K562 (cell line): ENCODE measurements around the gene COL24A1. TPM values are rescaled to one million over a fixed set of nuclear protein-coding genes. Genes with fewer than 3 reads are reported as not detected.

Source experiments
- ATAC-seq: fragments of 200-7000 bp; cut with Tn5 transposase; 3 replicates; pipeline ENCODE4 v1.9.1; 2020; ENCODE audit warnings: moderate library complexity
- BruUV-seq: library from RNA; stranded (reverse); fragments of 400-500 nt; replicated peaks from 2 replicates; lab custom pipeline; 2021; lab: Mats Ljungman, UMichigan
- CTCF ChIA-PET: fragments of 300-600 bp; formaldehyde crosslinking; extraction: SDS; loops from one replicate; lab custom pipeline; 2021; ENCODE audit warnings: low intra/inter-chr PET ratio; lab: Yijun Ruan, JAX
- POLR2A ChIA-PET: fragments of 300-600, 350-650 bp; sonication (Branson Sonifier 250); formaldehyde crosslinking; extraction: SDS; loops from one replicate; lab custom pipeline; 2021; ENCODE audit warnings: antibody characterized with exemption, inconsistent platforms; lab: Yijun Ruan, JAX
- DNase-seq, 4 experiments: peaks; one replicate each; pipeline versions ENCODE4 v3.0.0 to v3.0.0-alpha.2; 2011 to 2018; ENCODE audit warnings: low spot score in 3 of 4, mixed read lengths in 3 of 4; ENCODE audit errors: extremely low read depth in 1 of 4
- FAIRE-seq: peaks from 2 replicates; lab custom pipeline; 2011; peaks lifted over from hg19 to GRCh38; lab: Jason Lieb, UNC
- H2AFZ ChIP-seq: 2 replicates; pipeline ENCODE4 v1.6.0; 2011; ENCODE audit warnings: low read depth, low read length, control low read depth, inconsistent platforms
- H3K27ac ChIP-seq: fragments of 200-600 bp; 3 replicates; pipeline ENCODE4 v1.8.0; 2011; ENCODE audit warnings: low read depth, mild to moderate bottlenecking, control low read depth, inconsistent platforms, low read length, moderate library complexity, mixed read lengths; ENCODE audit errors: extremely low read depth
- H3K27me3 ChIP-seq, 2 experiments: fragments of 300-600 bp in 1 of 2; 2 replicates in 1 of 2; 3 replicates in 1 of 2; pipeline versions ENCODE4 v1.6.0 to v1.8.0; 2011; ENCODE audit warnings: inconsistent platforms in 2 of 2, low read length in 2 of 2, mild to moderate bottlenecking in 1 of 2, mixed read lengths in 1 of 2, moderate library complexity in 1 of 2; ENCODE audit not compliant: control insufficient read depth in 2 of 2, insufficient read depth in 2 of 2
- H3K36me3 ChIP-seq: fragments of 300-600 bp; 3 replicates; pipeline ENCODE4 v1.8.0; 2011; ENCODE audit warnings: mild to moderate bottlenecking, low read length, inconsistent platforms; ENCODE audit not compliant: control insufficient read depth, insufficient read depth
- H3K4me1 ChIP-seq, 2 experiments: fragments of 200-600 bp in 1 of 2; replicated peaks in 1 of 2; 2 replicates in 1 of 2; 3 replicates in 1 of 2; pipeline versions ENCODE4 v1.5.1 to v1.8.0; 2011; ENCODE audit warnings: inconsistent platforms in 2 of 2, low read length in 2 of 2, mild to moderate bottlenecking in 1 of 2, mixed read lengths in 1 of 2, moderate library complexity in 1 of 2; ENCODE audit not compliant: control insufficient read depth in 2 of 2, insufficient read depth in 2 of 2
- H3K4me2 ChIP-seq: 2 replicates; pipeline ENCODE4 v1.6.1; 2011; ENCODE audit warnings: low read length, control low read depth, inconsistent platforms, mixed read lengths; ENCODE audit not compliant: insufficient read depth
- H3K4me3 ChIP-seq: fragments of 200-600 bp; sonication (generic), shearing (Covaris generic); 2 replicates; pipeline ENCODE4 v1.5.1; 2016; ENCODE audit warnings: control low read depth, inconsistent platforms
- H3K79me2 ChIP-seq: fragments of 200-600 bp; 3 replicates; pipeline ENCODE4 v1.8.0; 2011; ENCODE audit warnings: low read length, inconsistent platforms; ENCODE audit not compliant: control insufficient read depth, insufficient read depth
- H3K9ac ChIP-seq, 2 experiments: 2 replicates each; pipeline versions ENCODE4 v1.6.0 to v1.6.1; 2011; ENCODE audit warnings: low read depth in 2 of 2, low read length in 2 of 2, control low read depth in 1 of 2, inconsistent platforms in 1 of 2, mild to moderate bottlenecking in 1 of 2, mixed read lengths in 1 of 2; ENCODE audit not compliant: insufficient read depth in 1 of 2
- H3K9me1 ChIP-seq: one replicate; pipeline ENCODE4 v1.6.0; 2011; ENCODE audit warnings: inconsistent platforms, mild to moderate bottlenecking, low read length, moderate library complexity; ENCODE audit not compliant: control insufficient read depth, insufficient read depth
- H3K9me3 ChIP-seq: replicated peaks from 2 replicates; pipeline ENCODE4 v1.5.1; 2011; ENCODE audit warnings: low read depth, low read length, inconsistent platforms; ENCODE audit not compliant: control insufficient read depth, insufficient read depth
- H4K20me1 ChIP-seq: replicated peaks from 2 replicates; pipeline ENCODE4 v1.6.1; 2011; ENCODE audit warnings: low read length, inconsistent platforms, mixed read lengths; ENCODE audit not compliant: control insufficient read depth, insufficient read depth
- CCNT2 ChIP-seq: IDR thresholded peaks from 2 replicates; pipeline ENCODE4 v1.6.1; 2011; ENCODE audit warnings: borderline replicate concordance, low read depth, mild to moderate bottlenecking, moderate library complexity, mixed read lengths, low read length; ENCODE audit not compliant: insufficient read length; ENCODE audit errors: extremely low read depth
- CLOCK ChIP-seq: fragments of 250-450 bp; sonication (Bioruptor Pico); IDR thresholded peaks from 2 replicates; pipeline ENCODE4 v1.4.0; 2020; ENCODE audit warnings: mild to moderate bottlenecking, moderate library complexity, borderline replicate concordance
- HDAC8 ChIP-seq: fragments of 450-650 bp; IDR thresholded peaks from 2 replicates; pipeline ENCODE4 v1.6.1; 2016; ENCODE audit warnings: mild to moderate bottlenecking, missing genetic modification characterization, moderate library complexity, missing compliant biosample characterization
- KDM2B ChIP-seq: fragments of 250-450 bp; sonication (Bioruptor Pico); IDR thresholded peaks from 2 replicates; pipeline ENCODE4 v1.8.0; 2021; ENCODE audit warnings: mild to moderate bottlenecking, moderate library complexity
- NR2C2 ChIP-seq, 2 experiments: fragments of 200-800 bp in 1 of 2; sonication (Bioruptor generic) in 1 of 2; sonication (generic) in 1 of 2; formaldehyde crosslinking in 1 of 2; IDR thresholded peaks; 2 replicates each; pipeline versions ENCODE4 v1.6.1 to v1.8.0; 2016 to 2022; ENCODE audit warnings: mild to moderate bottlenecking in 1 of 2, missing compliant biosample characterization in 1 of 2, missing genetic modification characterization in 1 of 2, missing genetic modification reagents in 1 of 2
- NR3C1 ChIP-seq: sonication (generic); formaldehyde crosslinking; IDR thresholded peaks from 2 replicates; pipeline ENCODE4 v1.8.1; 2022; ENCODE audit warnings: missing genetic modification reagents
- RERE ChIP-seq: sonication (generic); formaldehyde crosslinking; IDR thresholded peaks from 2 replicates; pipeline ENCODE4 v1.8.0; 2023; ENCODE audit warnings: missing genetic modification reagents, mild to moderate bottlenecking, borderline replicate concordance
- SMC3 ChIP-seq: conservative IDR thresholded peaks from 2 replicates; pipeline ENCODE4 v1.6.1; 2011; ENCODE audit warnings: low read depth, low read length, improper control_type of control experiment; ENCODE audit not compliant: insufficient read depth
- TCF7L2 ChIP-seq: fragments of 150-350 bp; IDR thresholded peaks from 2 replicates; pipeline ENCODE4 v1.6.1; 2016; ENCODE audit warnings: low read depth, mild to moderate bottlenecking, low read length, moderate library complexity
- XRCC5 ChIP-seq: fragments of 200-400 bp; formaldehyde crosslinking; IDR thresholded peaks from 2 replicates; pipeline ENCODE4 v1.6.1; 2017; ENCODE audit warnings: low read depth, mild to moderate bottlenecking, low read length
- YY1 ChIP-seq, 3 experiments: IDR thresholded peaks; 2 replicates each; pipeline ENCODE4 v1.6.1; 2011; ENCODE audit warnings: low read length in 2 of 3, mild to moderate bottlenecking in 2 of 3, moderate library complexity in 2 of 3, borderline replicate concordance in 1 of 3, control low read depth in 1 of 3, low read depth in 1 of 3; ENCODE audit not compliant: insufficient read depth in 3 of 3, insufficient replicate concordance in 2 of 3, control insufficient read depth in 1 of 3, insufficient read length in 1 of 3; ENCODE audit errors: extremely low read depth in 1 of 3
- ZNF511 ChIP-seq: sonication (generic); formaldehyde crosslinking; IDR thresholded peaks from 2 replicates; pipeline ENCODE4 v1.8.0; 2022; ENCODE audit warnings: mild to moderate bottlenecking, missing genetic modification reagents
- WGBS: fragments of 100-300 bp; shearing (Covaris generic); methylation state at CpG from one replicate; pipeline ENCODE4 v1.1.6; 2016; ENCODE audit warnings: low coverage, mixed read lengths; ENCODE audit not compliant: insufficient coverage; ENCODE audit errors: missing lambda C conversion rate; 5-methylcytosine and 5-hydroxymethylcytosine counted together
- in situ Hi-C: fragments of 300-500 bp; cut with MboI; formaldehyde crosslinking; loops from 4 replicates; pipeline ENCODE4 v1.15.0; 2018; ENCODE audit warnings: inconsistent platforms, mixed read lengths
- intact Hi-C: fragments of 100-400 bp; cut with micrococcal nuclease; formaldehyde crosslinking; loops from 2 replicates; pipeline ENCODE4 v1.14.2; 2022
- polyA plus RNA-seq, 8 experiments: library from polyadenylated mRNA; depleted of rRNA in 4 of 8; stranded (reverse) in 5 of 8; unstranded in 3 of 8; fragments of >200 nt; fragmentation: Nextera tagmentation in 2 of 8; fragmentation: Illumina TruSeq in 1 of 8; extraction: Ambion mirVana in 2 of 8; extraction: Trizol in 1 of 8; gene quantifications; 2 replicates each; pipeline versions ENCODE4 v1.2.1 to v1.2.3, GENCODE V29; 2011 to 2014; ENCODE audit warnings: inconsistent platforms in 1 of 8, missing spikeins in 1 of 8
- total RNA-seq, 7 experiments: library from RNA; depleted of rRNA in 6 of 7; stranded (reverse); fragments of >200 nt in 6 of 7; fragmentation: Illumina TruSeq in 2 of 7; extraction: Trizol in 2 of 7; gene quantifications; 2 replicates each; pipeline versions ENCODE4 v1.2.1 to v1.2.3, GENCODE V29; 2011 to 2021; ENCODE audit warnings: low replicate concordance in 1 of 7

Gene COL24A1
- total and polyA plus RNA-seq, 9 of the 15 experiments (the other 6 are each of a cell fraction or from before 2014, with no cell fraction given): 0.01 to 0.06 (median 0.03) TPM; not detected in 2

- intact Hi-C loops (no loop called here), in situ Hi-C loops (no loop called here)
- H3K36me3 ChIP-seq: no peaks in the 10 kb centered on the region
- no peaks in the 10 kb centered on the region for H4K20me1 ChIP-seq
- H3K4me2 ChIP-seq: no peak overlapping the region
- 0% methylated on average over 2 of the region's 2 CpGs for WGBS
- no peak overlapping the region for H3K4me3 ChIP-seq
- H3K9ac ChIP-seq: no peak overlapping the region
- H3K4me1 ChIP-seq: no peaks in the 10 kb centered on the region
- ATAC-seq (no peak), FAIRE-seq (no peak), DNase-seq (no peak)
- ChIA-PET CTCF (no interaction called here), POLR2A (no interaction called here)
- BruUV-seq: no TSS peak
- no peaks in the 10 kb centered on the region for H3K9me3 ChIP-seq
- no peak overlapping the region for H3K27ac ChIP-seq
- no peaks in the 10 kb centered on the region for H3K79me2 ChIP-seq
- no peaks in the 10 kb centered on the region for H3K9me1 ChIP-seq
- H3K27me3 ChIP-seq: no peaks in the 10 kb centered on the region
- H2AFZ ChIP-seq: no peak overlapping the region
- TF ChIP-seq XRCC5 (no peak), YY1 (IDR thresholded peaks at IDR 0.05; ENCODE audit: borderline replicate concordance in 1 of 3, control insufficient read depth in 1 of 3, extremely low read depth in 1 of 3, insufficient read depth in 3 of 3, insufficient read length in 1 of 3, insufficient replicate concordance in 2 of 3, low read depth in 1 of 3, low read length in 2 of 3) (no peak), SMC3 (no peak), NR3C1 (CRISPR knock-in tag) (no peak), ZNF511 (CRISPR knock-in tag) (no peak), NR2C2 (CRISPR knock-in tag; IDR thresholded peaks at IDR 0.05) (no peak), NR2C2 (tag; IDR thresholded peaks at IDR 0.05) (no peak), CCNT2 (no peak), HDAC8 (tag) (no peak), RERE (CRISPR knock-in tag) (no peak), CLOCK (no peak), KDM2B (CRISPR knock-in tag) (no peak), TCF7L2 (no peak)
Observed at GRCh38 chr1:85947186-85947585, 209.4 kb downstream of the COL24A1 start.
